MM.1S (cell line): ENCODE results near the gene AGTRAP.

Experiments
- CTCF ChIP-seq: fragments of 300-600 bp; sonication (generic); IDR thresholded peaks from 2 replicates; pipeline ENCODE4 v1.5.1; 2016; ENCODE audit warnings: antibody characterized with exemption, low read length, mixed read lengths
- EZH2phosphoT487 ChIP-seq: fragments of 300-600 bp; sonication (generic); IDR thresholded peaks from 2 replicates; pipeline ENCODE4 v1.6.1; 2018; ENCODE audit warnings: antibody characterized with exemption, low read length

GRCh38 chr1:11749203-11749689 is 13.3 kb downstream of the AGTRAP start:
- TF ChIP-seq CTCF (peak; percentile 58), EZH2phosphoT487 (no peak)
